Uterus (tissue), 2 donors: ENCODE results near the gene AUTS2.

Experiments
- POLR2A ChIP-seq, 2 donors: fragments of 450-650 bp; IDR thresholded peaks; one replicate each; pipeline ENCODE4 v1.6.1; 2016; ENCODE audit warnings: antibody characterized with exemption in 2 of 2, mild to moderate bottlenecking in 1 of 2, moderate library complexity in 1 of 2
- TF ChIP-seq, protein P1 (sequence below), 4 experiments: fragments of 200-600 bp in 2 of 4; fragments of 450-650 bp in 2 of 4; sonication (generic) in 2 of 4; IDR thresholded peaks; one replicate each; pipeline ENCODE4 v1.5.1; 2016 to 2019; ENCODE audit warnings: antibody characterized with exemption in 4 of 4, mild to moderate bottlenecking in 2 of 4, moderate library complexity in 1 of 4

GRCh38 chr7:69561266-69561960, 36.9 kb upstream of the AUTS2 start:
- TF ChIP-seq, protein P1, sequence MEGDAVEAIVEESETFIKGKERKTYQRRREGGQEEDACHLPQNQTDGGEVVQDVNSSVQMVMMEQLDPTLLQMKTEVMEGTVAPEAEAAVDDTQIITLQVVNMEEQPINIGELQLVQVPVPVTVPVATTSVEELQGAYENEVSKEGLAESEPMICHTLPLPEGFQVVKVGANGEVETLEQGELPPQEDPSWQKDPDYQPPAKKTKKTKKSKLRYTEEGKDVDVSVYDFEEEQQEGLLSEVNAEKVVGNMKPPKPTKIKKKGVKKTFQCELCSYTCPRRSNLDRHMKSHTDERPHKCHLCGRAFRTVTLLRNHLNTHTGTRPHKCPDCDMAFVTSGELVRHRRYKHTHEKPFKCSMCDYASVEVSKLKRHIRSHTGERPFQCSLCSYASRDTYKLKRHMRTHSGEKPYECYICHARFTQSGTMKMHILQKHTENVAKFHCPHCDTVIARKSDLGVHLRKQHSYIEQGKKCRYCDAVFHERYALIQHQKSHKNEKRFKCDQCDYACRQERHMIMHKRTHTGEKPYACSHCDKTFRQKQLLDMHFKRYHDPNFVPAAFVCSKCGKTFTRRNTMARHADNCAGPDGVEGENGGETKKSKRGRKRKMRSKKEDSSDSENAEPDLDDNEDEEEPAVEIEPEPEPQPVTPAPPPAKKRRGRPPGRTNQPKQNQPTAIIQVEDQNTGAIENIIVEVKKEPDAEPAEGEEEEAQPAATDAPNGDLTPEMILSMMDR (IDR thresholded peaks at IDR 0.05) = no peak
- no peak for TF ChIP-seq POLR2A (IDR thresholded peaks at IDR 0.05)
